ENCODE results near the gene ALDH1A1. TPM values are rescaled to one million over a fixed set of nuclear protein-coding genes. Genes with fewer than 3 reads are reported as not detected.

The ALDH1A1 gene
- total RNA-seq, 2 donors from 2014 or later: not detected

DNA sequence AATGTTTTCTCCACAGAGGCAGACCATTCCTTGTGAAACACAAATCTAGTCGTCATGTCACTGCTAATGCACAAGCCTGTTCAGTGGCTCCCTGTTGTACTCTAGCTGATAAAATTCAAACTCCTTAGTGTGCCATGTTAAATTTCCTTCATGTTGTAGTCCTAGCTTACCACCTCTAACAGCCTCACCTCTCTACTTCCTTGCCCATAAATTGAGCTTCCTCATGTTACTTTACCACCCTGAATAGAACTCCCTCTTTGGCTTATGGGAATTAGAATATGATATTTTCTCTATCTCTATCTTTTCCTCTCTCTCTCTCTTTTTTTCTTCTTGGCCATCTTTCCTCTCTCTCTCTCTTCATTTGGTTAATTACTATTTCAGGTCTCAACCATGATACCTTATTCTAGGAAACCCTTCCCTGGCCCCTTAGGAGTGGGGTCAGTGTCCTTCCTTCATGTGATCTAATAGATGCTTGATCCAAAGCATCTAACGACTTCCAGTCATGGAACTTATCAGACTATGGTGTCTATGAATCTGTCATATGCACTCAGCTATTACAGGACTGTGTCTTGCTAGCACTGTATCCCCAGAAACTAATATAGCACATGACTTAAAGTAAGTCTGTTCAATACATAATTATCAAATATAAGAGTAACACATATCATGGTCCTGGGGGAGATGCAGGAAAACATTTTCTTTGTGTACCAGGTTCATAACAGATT lies 31.5 kb upstream of the ALDH1A1 start:
- no peak for ATAC-seq (replicated peaks in 1 of 2)
- no peaks in the 10 kb centered on the region for H3K36me3 Mint-ChIP-seq (ENCODE audit: insufficient read depth in 2 of 2)

DNA sequence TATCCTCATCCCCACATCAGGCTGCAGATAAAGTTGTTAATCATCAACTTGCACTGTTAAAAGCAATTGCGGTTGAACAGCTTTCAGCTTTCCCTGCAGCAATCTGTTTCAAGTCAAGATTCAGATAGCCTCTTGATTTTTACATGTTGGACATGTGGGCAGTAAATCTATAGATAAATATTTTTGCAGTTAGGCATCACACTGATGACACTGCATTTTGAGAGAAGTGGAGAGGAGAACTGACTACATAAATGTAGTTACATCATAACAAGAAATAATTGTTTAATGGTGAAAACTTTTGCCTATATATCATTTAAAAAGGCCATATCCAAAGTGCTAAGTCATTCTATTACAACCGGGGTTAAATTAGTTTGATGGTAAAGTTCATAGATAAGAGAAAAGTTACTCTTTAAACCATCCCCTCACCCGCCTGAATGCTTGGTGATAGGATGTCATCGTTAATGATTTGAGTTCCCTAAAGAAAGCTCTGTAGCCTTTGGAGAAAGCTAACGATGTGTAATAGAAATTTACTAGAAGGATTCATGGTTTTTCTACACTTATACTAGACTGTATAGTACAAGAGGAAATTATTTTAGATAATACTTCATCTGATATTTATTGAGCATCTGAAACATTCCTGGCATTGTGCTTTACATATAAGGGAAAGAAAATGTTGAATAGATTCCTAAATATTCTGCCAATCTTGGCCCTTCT lies 30.8 kb upstream of the ALDH1A1 start:
- H3K4me3 Mint-ChIP-seq: no peak overlapping the region
- no peak for DNase-seq

More for the DNA sequence above, 31.5 kb upstream of the ALDH1A1 start:
- no peak for DNase-seq
- Mint-ChIP-seq H3K27me3 (ENCODE audit: low read depth) (no peaks in the 10 kb centered on the region), H3K9me3 (no peaks in the 10 kb centered on the region), H3K4me3 (no peak overlapping the region), H3K4me1 (ENCODE audit: low read depth) (no peaks in the 10 kb centered on the region), H3K27ac (no peak overlapping the region)

DNA sequence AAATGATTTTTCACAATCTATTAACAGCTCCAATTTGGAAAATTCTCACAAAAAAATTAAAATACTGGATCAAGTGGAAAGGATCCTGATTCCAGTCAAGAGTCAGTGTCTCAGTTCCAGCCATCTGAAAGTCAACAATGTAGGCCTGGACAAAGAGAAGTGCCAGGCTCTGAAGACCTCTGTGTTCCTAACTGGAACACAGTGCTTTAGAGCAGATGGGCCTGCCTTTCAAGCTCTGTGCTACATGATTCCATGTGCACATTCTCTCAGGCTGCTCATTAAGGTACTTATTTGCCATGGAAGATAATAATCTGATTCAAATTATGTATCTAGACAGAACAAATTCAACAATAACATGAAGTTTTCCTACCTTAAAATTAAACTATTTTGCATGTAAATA lies 30.2 kb upstream of the ALDH1A1 start:
- Mint-ChIP-seq H3K4me3 (no peak overlapping the region), H3K36me3 (ENCODE audit: insufficient read depth in 2 of 2) (no peaks in the 10 kb centered on the region), H3K27ac (no peak overlapping the region), H3K9me3 (no peaks in the 10 kb centered on the region), H3K27me3 (ENCODE audit: low read depth) (no peaks in the 10 kb centered on the region), H3K4me1 (ENCODE audit: low read depth) (no peaks in the 10 kb centered on the region)
- no peak for DNase-seq
- ATAC-seq (replicated peaks in 1 of 2): no peak

More for the DNA sequence above, 30.8 kb upstream of the ALDH1A1 start:
- ATAC-seq (replicated peaks in 1 of 2): no peak
- H3K27ac Mint-ChIP-seq: no peak overlapping the region
- H3K9me3 Mint-ChIP-seq: no peaks in the 10 kb centered on the region
- no peaks in the 10 kb centered on the region for H3K4me1 Mint-ChIP-seq (ENCODE audit: low read depth)
- H3K36me3 Mint-ChIP-seq (ENCODE audit: insufficient read depth in 2 of 2): no peaks in the 10 kb centered on the region
- H3K27me3 Mint-ChIP-seq (ENCODE audit: low read depth): no peaks in the 10 kb centered on the region

DNA sequence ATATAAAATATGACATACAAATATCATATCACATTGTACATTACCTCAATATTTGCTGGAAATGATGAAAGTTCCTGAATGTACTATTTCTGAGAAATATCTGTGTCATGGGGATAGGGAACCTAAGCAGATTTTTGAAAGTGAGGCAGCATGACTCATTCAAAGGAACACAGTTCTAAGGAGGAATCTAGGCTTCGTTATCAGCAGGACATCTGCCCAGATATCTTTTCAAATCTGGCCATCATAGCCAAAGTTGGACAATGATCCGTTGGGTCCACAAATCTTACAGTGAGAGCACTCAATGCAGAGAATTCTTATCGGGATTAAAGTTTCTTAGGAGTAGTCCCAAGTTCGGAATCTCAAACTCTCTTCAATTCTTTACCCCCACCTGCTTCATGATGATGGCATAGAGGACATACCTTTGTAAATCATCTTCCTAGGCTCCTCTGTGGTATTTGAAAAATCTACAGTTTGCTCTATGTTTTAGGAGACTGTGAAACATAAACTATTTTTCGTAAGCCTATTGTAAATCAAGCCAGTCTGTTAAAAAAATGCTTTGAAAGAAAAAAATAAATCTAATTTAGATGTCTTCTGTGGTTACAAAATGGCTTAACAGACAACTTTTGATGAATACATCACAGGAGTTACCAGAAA lies 29.4 kb upstream of the ALDH1A1 start:
- DNase-seq (no peak), ATAC-seq (replicated peaks in 1 of 2) (no peak)
- Mint-ChIP-seq H3K27me3 (ENCODE audit: low read depth) (no peaks in the 10 kb centered on the region), H3K4me3 (no peak overlapping the region), H3K36me3 (ENCODE audit: insufficient read depth in 2 of 2) (no peaks in the 10 kb centered on the region), H3K27ac (no peak overlapping the region), H3K4me1 (ENCODE audit: low read depth) (no peaks in the 10 kb centered on the region), H3K9me3 (no peaks in the 10 kb centered on the region)

DNA sequence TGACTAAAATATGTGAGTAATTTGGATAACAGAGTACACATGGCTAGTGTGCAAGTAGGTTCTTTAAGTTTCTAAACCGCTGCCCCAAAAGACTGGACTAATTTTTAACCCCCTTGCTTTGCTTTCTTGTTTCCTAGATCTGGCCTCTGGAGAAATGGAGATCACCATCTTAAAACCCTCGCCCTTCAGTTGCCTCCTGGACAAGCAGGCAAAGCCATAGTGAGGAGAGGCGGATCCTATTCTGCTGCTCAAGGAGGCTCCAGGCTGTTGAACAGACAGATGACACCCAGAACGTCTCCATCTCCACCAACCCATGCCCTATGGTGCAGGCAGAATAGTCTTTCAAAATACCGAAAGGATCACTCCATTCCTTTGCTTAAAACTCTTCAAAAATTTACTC lies 28.6 kb upstream of the ALDH1A1 start:
- Mint-ChIP-seq H3K36me3 (ENCODE audit: insufficient read depth in 2 of 2) (no peaks in the 10 kb centered on the region), H3K4me1 (ENCODE audit: low read depth) (no peaks in the 10 kb centered on the region), H3K27me3 (ENCODE audit: low read depth) (no peaks in the 10 kb centered on the region), H3K4me3 (no peak overlapping the region), H3K27ac (no peak overlapping the region), H3K9me3 (no peaks in the 10 kb centered on the region)
- no peak for ATAC-seq (replicated peaks in 1 of 2)
- no peak for DNase-seq

DNA sequence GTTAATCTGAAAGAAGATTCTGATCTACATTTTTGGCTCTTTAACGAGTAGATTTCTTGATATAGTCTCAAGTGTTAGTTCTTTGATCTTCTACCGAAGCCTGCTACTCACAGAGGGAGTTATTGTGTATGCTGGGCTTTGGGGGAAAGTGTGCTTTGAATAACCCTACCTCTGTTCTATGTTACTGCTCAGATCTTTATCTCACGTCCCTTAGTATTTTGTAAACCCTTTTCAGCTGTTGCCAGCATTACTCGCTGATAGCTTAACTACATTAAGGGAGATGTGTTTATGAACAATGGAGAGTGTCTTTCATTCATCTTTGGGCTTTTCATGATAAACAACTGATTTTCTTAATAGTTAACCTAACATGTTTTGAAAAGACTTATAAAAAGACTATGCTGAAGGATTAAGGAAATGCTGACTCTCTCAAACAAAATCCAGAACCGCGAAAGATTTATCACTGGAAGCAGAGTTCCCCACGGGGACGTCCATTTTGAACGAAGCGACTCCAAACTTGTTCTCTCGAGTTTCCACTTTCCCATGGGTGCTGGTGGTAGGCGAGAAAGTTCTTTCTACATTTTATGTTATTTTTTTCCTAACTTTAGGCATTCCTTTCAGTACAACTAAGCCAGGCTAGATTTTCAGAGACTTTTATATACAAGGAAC lies 27.9 kb upstream of the ALDH1A1 start:
- H3K4me1 Mint-ChIP-seq (ENCODE audit: low read depth): no peaks in the 10 kb centered on the region

DNA sequence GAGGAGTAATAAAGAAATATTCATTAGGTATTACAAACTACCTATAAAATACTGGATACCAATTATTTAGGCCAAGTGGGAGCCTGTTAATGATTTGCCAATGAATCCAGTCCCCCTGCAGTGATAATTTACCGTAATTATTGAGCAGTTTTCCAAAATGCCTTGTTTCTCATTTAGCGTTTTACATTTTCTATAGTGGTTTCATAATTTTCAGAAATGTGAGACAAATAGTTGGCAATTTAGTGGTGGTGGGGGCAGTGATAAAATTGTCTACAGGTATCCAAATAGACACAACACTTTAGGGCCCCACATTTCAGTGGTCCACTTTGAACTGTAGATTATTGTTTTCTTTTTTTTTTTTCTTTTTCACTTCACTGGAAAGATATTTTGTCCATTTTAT lies 27.3 kb upstream of the ALDH1A1 start:
- Mint-ChIP-seq H3K27me3 (ENCODE audit: low read depth) (peaks cover under 1% of the 10 kb centered on the region), H3K4me3 (no peak overlapping the region), H3K36me3 (ENCODE audit: insufficient read depth in 2 of 2) (no peaks in the 10 kb centered on the region), H3K4me1 (ENCODE audit: low read depth) (no peaks in the 10 kb centered on the region), H3K9me3 (no peaks in the 10 kb centered on the region), H3K27ac (no peak overlapping the region)
- ATAC-seq (replicated peaks in 1 of 2) (no peak), DNase-seq (no peak)

More for the DNA sequence above, 27.9 kb upstream of the ALDH1A1 start:
- no peak overlapping the region for H3K27ac Mint-ChIP-seq
- H3K4me3 Mint-ChIP-seq: no peak overlapping the region
- no peaks in the 10 kb centered on the region for H3K9me3 Mint-ChIP-seq
- H3K27me3 Mint-ChIP-seq (ENCODE audit: low read depth): no peaks in the 10 kb centered on the region
- no peaks in the 10 kb centered on the region for H3K36me3 Mint-ChIP-seq (ENCODE audit: insufficient read depth in 2 of 2)
- DNase-seq (no peak), ATAC-seq (replicated peaks in 1 of 2) (no peak)

DNA sequence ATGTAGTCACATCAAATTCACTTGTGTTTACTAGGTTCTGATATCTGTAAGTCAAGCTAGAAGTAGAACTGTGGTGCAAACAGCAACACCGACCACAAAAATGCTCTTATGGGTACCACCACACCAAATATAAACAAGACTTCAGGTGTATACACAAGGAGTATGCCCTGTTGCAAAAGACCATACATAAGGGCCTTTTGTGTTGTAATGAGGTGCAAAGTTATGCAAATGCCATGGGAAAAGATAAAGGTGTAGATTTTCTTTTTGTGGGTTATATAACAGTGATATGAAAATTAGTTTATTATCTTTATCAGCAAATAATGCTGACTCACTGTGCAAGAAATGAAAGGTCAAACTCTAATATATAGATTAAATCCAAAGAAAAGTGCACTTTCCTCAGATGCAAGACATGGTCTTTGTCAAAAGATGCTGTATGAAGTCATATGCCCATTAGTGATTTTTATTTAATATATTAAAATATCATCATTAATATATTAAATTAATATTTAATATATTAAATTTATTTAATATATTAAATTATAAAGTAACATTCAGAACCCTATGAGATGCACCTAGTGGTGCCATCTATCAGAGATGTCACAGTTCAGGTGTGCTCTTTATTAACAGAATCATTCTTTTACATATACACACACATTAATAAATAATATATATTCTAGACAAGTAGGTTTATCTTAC lies 26.7 kb upstream of the ALDH1A1 start:
- Mint-ChIP-seq H3K36me3 (ENCODE audit: insufficient read depth in 2 of 2) (no peaks in the 10 kb centered on the region), H3K9me3 (no peaks in the 10 kb centered on the region), H3K4me3 (no peak overlapping the region)

DNA sequence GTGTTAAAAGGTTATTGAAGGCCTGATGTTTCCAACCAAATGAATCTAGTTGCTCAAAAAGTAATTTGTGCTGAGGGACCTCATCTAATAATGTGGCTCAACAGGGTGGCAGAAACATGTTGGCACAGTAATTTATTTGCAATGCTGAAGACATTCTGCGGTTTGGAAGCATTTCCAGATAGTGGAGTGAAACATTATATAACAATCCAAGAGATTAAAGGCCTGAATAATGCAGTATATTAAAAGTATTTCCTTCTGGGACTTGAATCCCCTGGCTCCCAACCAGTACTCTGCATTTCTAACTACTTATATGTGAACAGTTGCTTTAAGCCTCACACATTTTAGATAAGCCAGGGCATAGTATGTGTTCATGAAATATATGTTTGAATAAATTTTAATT lies 25.9 kb upstream of the ALDH1A1 start:
- H3K4me3 Mint-ChIP-seq: no peak overlapping the region
- no peaks in the 10 kb centered on the region for H3K9me3 Mint-ChIP-seq
- ATAC-seq (replicated peaks in 1 of 2) (no peak), DNase-seq (no peak)
- H3K27ac Mint-ChIP-seq: no peak overlapping the region
- H3K27me3 Mint-ChIP-seq (ENCODE audit: low read depth): peaks cover 7% of the 10 kb centered on the region
- H3K4me1 Mint-ChIP-seq (ENCODE audit: low read depth): no peaks in the 10 kb centered on the region
- no peaks in the 10 kb centered on the region for H3K36me3 Mint-ChIP-seq (ENCODE audit: insufficient read depth in 2 of 2)

More for the DNA sequence above, 26.7 kb upstream of the ALDH1A1 start:
- Mint-ChIP-seq H3K27me3 (ENCODE audit: low read depth) (peaks cover 7% of the 10 kb centered on the region), H3K27ac (no peak overlapping the region), H3K4me1 (ENCODE audit: low read depth) (no peaks in the 10 kb centered on the region)
- DNase-seq: no peak
- ATAC-seq (replicated peaks in 1 of 2): no peak

DNA sequence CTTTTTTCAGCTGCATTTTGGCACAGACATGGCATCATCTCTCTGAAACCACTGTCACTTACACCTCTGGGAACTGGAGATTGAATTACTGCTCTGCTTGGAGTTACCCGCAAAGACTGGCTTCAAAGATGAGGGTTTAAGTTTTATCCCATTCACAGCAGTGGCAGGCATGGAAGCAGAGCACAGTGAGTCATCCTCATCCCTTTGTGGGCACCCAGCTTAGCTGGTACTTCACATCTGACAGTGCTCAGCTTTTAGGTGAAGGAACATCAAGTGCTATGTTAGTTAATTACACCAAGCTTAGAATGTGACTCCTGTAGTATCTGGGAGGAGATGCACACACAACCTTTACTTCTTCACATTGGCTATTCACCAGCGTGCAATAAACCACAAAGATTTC lies 24.8 kb upstream of the ALDH1A1 start:
- DNase-seq: no peak
- no peak for ATAC-seq (replicated peaks in 1 of 2)
- Mint-ChIP-seq H3K27me3 (ENCODE audit: low read depth) (peaks cover 7% of the 10 kb centered on the region), H3K4me3 (no peak overlapping the region), H3K27ac (no peak overlapping the region), H3K4me1 (ENCODE audit: low read depth) (no peaks in the 10 kb centered on the region), H3K36me3 (ENCODE audit: insufficient read depth in 2 of 2) (no peaks in the 10 kb centered on the region), H3K9me3 (no peaks in the 10 kb centered on the region)

DNA sequence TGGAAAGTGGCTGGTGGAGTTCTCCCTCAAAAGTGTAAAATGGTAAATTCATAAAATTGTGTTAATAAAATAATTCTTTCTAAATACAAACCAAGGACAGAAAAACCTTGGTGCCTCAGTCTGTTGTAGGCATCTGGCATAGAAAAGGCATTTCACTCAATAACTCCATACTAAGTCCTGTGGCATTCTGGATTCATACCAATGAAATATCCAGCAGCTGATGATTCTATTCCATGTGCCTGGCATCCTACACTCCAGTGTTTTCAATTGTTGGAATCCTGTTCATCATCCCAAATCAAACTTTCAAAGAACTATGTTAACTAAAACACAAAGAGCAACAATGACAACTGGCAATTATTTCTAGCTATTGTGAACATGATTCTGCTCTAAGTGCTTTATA lies 21.6 kb upstream of the ALDH1A1 start:
- Mint-ChIP-seq H3K27ac (no peak overlapping the region), H3K4me1 (ENCODE audit: low read depth) (no peaks in the 10 kb centered on the region), H3K36me3 (ENCODE audit: insufficient read depth in 2 of 2) (no peaks in the 10 kb centered on the region), H3K27me3 (ENCODE audit: low read depth) (peaks cover 7% of the 10 kb centered on the region), H3K9me3 (no peaks in the 10 kb centered on the region), H3K4me3 (no peak overlapping the region)
- DNase-seq (no peak), ATAC-seq (replicated peaks in 1 of 2) (no peak)

DNA sequence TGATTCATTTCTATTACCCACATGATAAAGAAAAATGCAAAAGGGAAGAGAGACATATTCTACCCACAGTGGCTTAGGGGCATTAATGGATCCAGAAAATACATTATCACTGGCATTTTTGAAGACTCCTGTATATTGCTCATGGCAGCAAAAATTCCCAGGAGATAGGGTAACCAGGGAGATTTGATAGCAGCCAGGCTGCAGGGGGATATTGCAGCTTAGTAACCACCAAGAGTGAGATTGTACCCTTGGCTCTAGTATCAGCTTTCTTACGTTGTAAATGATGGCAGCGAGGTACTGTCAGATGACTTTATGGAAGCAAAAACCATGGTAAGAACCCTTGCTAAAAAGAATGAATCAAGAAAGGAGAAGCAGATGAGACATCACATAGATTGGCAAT lies 19.8 kb upstream of the ALDH1A1 start:
- Mint-ChIP-seq H3K9me3 (peaks cover 0 to 2% of the 10 kb centered on the region in 2 donors), H3K4me3 (no peak overlapping the region), H3K36me3 (ENCODE audit: insufficient read depth in 2 of 2) (no peaks in the 10 kb centered on the region), H3K27me3 (ENCODE audit: low read depth) (peaks cover 7% of the 10 kb centered on the region), H3K4me1 (ENCODE audit: low read depth) (no peaks in the 10 kb centered on the region), H3K27ac (no peak overlapping the region)
- DNase-seq (no peak), ATAC-seq (replicated peaks in 1 of 2) (no peak)
